ENCODE measurements around the gene CERS4. TPM values are rescaled to one million over a fixed set of nuclear protein-coding genes. Genes with fewer than 3 reads are reported as not detected.
"Not testable (repeated sequence)": the region's sequence is repeated elsewhere in the genome, so short reads cannot be mapped to it uniquely, and the experiment has no call there.

Gene CERS4
- total RNA-seq, 1 donor, result 4.0 TPM

GRCh38 chr19:8220481-8220880 is 11.3 kb downstream of the CERS4 start:
- no peak for DNase-seq (ENCODE audit: insufficient read length, low spot score, missing footprints)
- Histone ChIP-seq H3K4me1 (ENCODE audit: insufficient read depth, low read length) (no peaks in the 10 kb centered on the region), H3K27ac (ENCODE audit: low read depth, low read length) (no peak overlapping the region), H3K27me3 (ENCODE audit: insufficient read depth, low read length) (no peaks in the 10 kb centered on the region), H3K4me3 (ENCODE audit: insufficient read depth, low read length) (no peak overlapping the region), H3K36me3 (ENCODE audit: insufficient read depth, low read length) (no peaks in the 10 kb centered on the region), H3K79me2 (ENCODE audit: insufficient read depth, low read length) (no peaks in the 10 kb centered on the region), H4K20me1 (ENCODE audit: insufficient read depth, low read length) (no peaks in the 10 kb centered on the region), H3K9me3 (ENCODE audit: low read depth, low read length) (no peaks in the 10 kb centered on the region), H3K4me2 (ENCODE audit: insufficient read depth, low read length) (no peak overlapping the region), H2AFZ (ENCODE audit: low read length) (no peak overlapping the region)
- TF ChIP-seq CTCF (IDR thresholded peaks at IDR 0.05; ENCODE audit: extremely low read depth, low read depth, low read length), result no peak

GRCh38 chr19:8221161-8221560 is 12.0 kb downstream of the CERS4 start:
- H2AFZ ChIP-seq (ENCODE audit: low read length), result no peak overlapping the region
- no peak overlapping the region for H3K4me3 ChIP-seq (ENCODE audit: insufficient read depth, low read length)
- H3K27me3 ChIP-seq (ENCODE audit: insufficient read depth, low read length), result no peaks in the 10 kb centered on the region
- no peaks in the 10 kb centered on the region for H4K20me1 ChIP-seq (ENCODE audit: insufficient read depth, low read length)
- no peak overlapping the region for H3K4me2 ChIP-seq (ENCODE audit: insufficient read depth, low read length)
- H3K79me2 ChIP-seq (ENCODE audit: insufficient read depth, low read length), result no peaks in the 10 kb centered on the region
- no peak for TF ChIP-seq CTCF (IDR thresholded peaks at IDR 0.05; ENCODE audit: extremely low read depth, low read depth, low read length)
- no peak overlapping the region for H3K27ac ChIP-seq (ENCODE audit: low read depth, low read length)
- DNase-seq (ENCODE audit: insufficient read length, low spot score, missing footprints), result no peak
- H3K9me3 ChIP-seq (ENCODE audit: low read depth, low read length), result no peaks in the 10 kb centered on the region
- H3K4me1 ChIP-seq (ENCODE audit: insufficient read depth, low read length), result no peaks in the 10 kb centered on the region
- no peaks in the 10 kb centered on the region for H3K36me3 ChIP-seq (ENCODE audit: insufficient read depth, low read length)

- not testable (repeated sequence) for H3K4me3 ChIP-seq (ENCODE audit: insufficient read depth, low read length); H3K36me3 ChIP-seq (ENCODE audit: insufficient read depth, low read length); H3K4me2 ChIP-seq (ENCODE audit: insufficient read depth, low read length); H3K4me1 ChIP-seq (ENCODE audit: insufficient read depth, low read length); H3K27me3 ChIP-seq (ENCODE audit: insufficient read depth, low read length); H4K20me1 ChIP-seq (ENCODE audit: insufficient read depth, low read length); H3K27ac ChIP-seq (ENCODE audit: low read depth, low read length); H2AFZ ChIP-seq (ENCODE audit: low read length); DNase-seq (ENCODE audit: insufficient read length, low spot score, missing footprints); H3K9me3 ChIP-seq (ENCODE audit: low read depth, low read length); H3K79me2 ChIP-seq (ENCODE audit: insufficient read depth, low read length)
These were observed 14.3 kb downstream of the CERS4 start for GRCh38 chr19:8223442-8223841.

- H3K27me3 ChIP-seq (ENCODE audit: insufficient read depth, low read length), result no peaks in the 10 kb centered on the region
- no peaks in the 10 kb centered on the region for H4K20me1 ChIP-seq (ENCODE audit: insufficient read depth, low read length)
- no peak overlapping the region for H3K4me3 ChIP-seq (ENCODE audit: insufficient read depth, low read length)
- H3K9me3 ChIP-seq (ENCODE audit: low read depth, low read length), result no peaks in the 10 kb centered on the region
- H2AFZ ChIP-seq (ENCODE audit: low read length), result no peak overlapping the region
- no peak overlapping the region for H3K4me2 ChIP-seq (ENCODE audit: insufficient read depth, low read length)
- H3K36me3 ChIP-seq (ENCODE audit: insufficient read depth, low read length), result no peaks in the 10 kb centered on the region
- no peaks in the 10 kb centered on the region for H3K79me2 ChIP-seq (ENCODE audit: insufficient read depth, low read length)
- no peak overlapping the region for H3K27ac ChIP-seq (ENCODE audit: low read depth, low read length)
- H3K4me1 ChIP-seq (ENCODE audit: insufficient read depth, low read length), result no peaks in the 10 kb centered on the region
- DNase-seq (ENCODE audit: insufficient read length, low spot score, missing footprints), result no peak
- TF ChIP-seq CTCF (IDR thresholded peaks at IDR 0.05; ENCODE audit: extremely low read depth, low read depth, low read length), result no peak
These were observed 15.4 kb downstream of the CERS4 start for GRCh38 chr19:8224394-8225145.
